GM18870 (cell line): Measurements from ENCODE around the gene FTSJ1.
"Not testable (repeated sequence)": the region's sequence is repeated elsewhere in the genome, so short reads cannot be mapped to it uniquely, and the experiment has no call there.

Experiments used
- ATAC-seq: cut with Tn5 transposase; IDR thresholded peaks from one replicate; pipeline ENCODE4 v1.9.1; 2021; ENCODE audit warnings: moderate library complexity; ENCODE audit not compliant: unreplicated experiment

FTSJ1 gene

DNA sequence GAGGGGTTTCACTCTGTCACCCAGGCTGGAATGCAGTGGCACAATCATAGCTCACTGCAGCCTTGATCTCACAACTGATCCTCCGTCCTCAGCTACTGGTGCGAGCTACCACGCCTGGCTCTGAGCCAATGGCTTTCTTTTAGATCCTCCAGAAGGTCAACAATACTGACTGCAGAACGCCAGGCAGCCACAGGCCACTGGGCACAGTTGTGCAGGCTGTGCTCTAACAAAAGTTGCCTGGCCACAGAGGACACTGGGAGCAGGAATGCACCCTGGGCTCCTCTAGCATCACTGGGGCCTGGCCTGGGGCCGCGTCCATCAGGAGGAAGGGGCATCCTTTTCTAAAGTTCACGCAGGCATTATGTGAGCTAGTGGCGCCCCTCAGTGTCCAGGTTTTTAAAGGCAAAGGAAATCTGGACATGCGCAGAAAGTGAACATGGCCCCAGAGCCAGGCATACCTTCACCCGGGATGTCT, 17.9 kb downstream of the FTSJ1 start:
- ATAC-seq, result no peak

DNA sequence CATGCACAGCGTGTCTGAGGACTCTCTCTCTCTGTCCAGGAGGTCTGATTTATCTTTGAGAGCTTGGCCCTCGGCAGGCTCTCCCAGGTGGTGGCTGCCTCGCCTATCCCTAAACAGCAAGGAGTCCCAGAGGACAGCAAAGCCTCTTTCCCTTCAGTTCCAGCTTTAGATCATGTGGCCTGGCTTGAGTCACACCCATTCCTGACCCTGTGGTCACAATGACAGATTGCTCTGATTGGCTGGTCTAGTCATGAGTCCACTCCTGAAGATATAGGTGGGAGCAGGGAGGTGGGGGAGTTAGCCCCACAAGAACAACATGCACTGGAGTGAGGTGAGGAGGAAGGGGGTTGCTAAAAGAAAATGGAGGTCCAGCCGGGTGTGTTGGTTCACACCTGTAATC, 20.7 kb downstream of the FTSJ1 start:
- ATAC-seq, result no peak

DNA sequence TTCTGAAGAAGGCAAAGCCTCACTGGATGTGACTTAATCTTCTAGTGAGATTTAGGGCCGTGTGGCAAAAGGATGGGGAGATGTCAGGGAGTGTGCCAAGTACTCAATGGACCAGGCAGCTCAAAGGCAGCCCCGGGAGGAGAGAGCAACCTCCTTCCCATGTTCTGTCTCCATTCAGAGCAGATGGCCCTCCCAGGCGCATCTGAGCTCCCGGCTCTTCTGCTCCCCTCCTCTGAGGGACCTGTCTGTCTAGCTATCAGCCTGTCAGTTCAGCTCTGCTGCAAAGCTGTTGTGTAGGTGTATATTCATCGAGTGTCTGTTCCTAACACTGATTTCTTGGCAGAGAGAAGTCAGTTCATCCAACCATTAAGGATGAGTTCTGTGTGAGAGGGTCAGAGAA, 21.9 kb downstream of the FTSJ1 start:
- ATAC-seq, result no peak

DNA sequence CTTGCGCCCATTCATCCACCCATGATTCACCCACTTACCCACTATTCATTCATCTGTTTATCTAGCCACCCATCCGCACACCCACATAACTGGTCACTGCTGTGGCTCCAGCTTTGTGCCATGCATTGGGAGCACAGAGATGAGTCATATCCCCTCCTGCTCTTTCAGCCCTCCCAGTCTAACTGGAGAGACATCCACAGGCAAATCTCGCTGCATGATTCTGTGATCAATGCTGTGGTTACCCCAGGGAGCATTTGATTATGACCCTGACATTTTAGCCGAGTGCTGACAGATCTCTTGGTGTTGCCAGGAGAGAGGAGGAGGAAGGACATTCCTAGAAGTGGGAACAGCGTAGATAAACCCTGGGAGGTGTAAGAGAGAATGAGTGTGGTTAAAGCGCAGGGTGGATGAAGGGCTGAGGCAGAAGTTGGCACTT, 22.4 kb downstream of the FTSJ1 start:
- no peak for ATAC-seq

DNA sequence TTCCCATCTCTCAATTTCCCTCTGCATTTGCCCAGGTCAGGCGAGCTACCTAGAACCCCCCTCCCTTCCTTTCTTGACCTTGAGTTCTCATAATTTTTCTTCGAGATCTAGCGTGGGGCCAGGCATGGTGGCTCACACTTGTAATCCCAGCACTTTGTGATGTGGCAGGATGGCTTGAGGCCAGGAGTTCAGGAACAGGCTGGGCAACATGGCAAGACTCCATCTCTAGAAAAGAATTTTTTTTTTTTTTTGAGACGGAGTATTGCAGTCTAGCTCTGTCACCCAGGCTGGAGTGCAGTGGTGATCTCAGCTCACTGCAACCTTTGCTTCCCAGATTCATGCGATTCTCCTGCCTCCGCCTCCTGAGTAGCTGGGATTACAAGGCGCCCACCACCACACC, 28.3 kb downstream of the FTSJ1 start:
- ATAC-seq, result no peak

DNA sequence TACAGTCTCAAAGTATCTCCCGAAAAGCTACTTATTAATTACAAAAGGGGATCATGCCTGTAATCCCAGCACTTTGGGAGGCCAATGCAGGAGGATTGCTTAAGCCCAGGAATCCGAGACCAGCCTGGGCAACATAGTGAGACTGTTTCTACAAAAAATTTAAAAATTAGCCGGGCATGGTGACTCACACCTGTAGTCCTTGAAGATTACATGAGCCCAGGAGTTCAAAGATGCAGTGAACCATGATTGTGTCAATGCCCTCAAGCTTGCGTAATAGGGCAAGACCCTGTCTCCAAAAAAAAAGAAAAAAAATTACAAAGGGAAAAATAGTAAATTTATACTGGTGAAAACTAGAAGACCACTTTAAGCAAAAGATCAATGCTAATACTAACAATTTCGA, 29.5 kb downstream of the FTSJ1 start:
- no peak for ATAC-seq

DNA sequence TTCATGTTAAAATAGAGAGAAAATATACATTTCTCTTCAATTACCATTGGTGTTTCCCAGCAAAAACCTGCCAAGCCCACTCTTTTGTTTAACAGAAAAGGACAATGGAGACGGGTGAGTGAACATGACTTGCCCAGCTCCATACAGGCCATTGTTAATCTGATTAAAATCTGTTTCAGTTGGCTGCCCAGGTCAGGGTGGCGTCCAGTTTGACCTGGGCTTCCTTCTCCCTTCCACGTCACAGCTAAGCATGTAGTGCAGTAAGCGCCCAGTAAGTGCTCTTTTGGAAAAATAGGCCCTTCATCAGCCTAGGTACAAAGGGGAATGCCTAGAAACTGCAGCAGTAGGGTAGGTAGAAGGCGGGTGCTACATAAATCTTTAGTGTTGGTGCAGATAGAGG, 31.2 kb downstream of the FTSJ1 start:
- ATAC-seq, result no peak

DNA sequence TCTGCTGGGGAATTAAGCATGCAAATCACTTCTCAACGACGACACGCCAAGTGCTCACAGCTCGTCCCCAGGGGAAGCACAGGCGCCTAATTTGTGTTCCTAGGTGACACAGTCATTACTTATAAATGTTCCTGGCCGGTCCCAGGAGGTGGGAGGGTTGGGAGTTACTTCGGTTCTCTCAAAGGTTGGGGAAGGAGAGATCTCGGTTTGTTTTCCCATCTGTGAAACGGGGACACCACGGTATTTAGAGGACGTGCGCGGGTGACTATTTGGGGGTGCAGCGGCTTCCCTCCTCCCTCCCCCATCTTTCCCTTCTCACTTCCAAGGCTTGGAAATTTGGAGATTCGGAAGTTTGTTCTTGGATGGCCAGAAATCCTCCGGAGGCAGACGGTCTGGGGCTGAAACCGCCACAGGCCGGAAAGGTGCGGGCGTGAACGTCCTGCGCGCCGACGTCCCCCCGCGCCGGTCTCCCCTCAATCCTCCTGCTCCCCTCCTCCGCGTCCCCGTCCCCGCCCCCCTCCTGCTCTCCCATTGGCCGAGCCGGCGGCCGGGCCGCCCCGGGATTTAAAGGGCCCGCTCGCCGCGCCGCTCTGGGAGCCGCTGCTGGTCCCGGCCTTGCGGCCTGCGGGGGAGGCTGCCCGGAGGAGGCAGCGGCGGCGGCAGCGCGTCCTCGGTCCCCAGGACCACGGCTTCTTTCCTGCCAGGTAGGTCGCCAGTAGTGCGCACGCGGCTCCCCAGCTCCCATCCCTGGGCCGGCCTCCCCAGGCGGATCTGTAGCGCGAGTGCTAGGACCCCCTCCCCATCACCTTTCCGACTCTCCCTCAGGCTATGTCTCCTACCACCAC, 32.6 kb downstream of the FTSJ1 start, which contains the start of gene PORCN:
PORCN (plus strand) TSS at position 593 of the 845 bp plus-strand sequence. CDS start 829 bp downstream, outside the sequence.
- no peak for ATAC-seq

DNA sequence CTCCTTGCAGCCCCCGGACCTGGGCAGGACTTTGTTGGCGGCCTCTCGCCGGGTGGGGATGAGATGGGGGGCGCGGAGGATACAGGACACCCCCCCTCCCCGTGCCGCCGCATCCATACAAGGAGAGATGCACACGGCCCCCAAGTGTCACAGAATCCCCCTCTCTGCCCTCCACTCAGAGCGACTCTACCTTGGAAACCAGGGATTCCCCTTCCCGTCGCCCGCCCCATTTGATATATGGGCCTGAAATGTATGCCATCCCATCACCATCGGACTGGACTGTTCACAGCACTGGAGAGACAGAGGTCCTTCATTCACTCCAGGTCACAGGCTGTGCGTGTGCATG, 33.2 kb downstream of the FTSJ1 start:
- ATAC-seq, result no peak

DNA sequence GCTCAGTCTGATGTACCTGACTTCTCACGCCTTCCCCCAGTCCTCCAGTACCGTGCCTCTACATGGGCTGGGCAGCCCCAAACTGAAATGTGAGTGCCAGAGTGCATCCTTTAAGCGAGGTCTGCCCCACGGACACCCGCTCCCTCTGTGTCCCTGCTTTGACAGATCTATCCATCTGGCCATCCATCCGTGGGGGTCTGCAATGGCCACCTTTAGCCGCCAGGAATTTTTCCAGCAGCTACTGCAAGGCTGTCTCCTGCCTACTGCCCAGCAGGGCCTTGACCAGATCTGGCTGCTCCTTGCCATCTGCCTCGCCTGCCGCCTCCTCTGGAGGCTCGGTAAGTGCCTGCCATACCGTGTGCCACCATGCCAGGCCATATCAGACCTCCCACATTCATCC, 33.6 kb downstream of the FTSJ1 start:
- ATAC-seq, result no peak

DNA sequence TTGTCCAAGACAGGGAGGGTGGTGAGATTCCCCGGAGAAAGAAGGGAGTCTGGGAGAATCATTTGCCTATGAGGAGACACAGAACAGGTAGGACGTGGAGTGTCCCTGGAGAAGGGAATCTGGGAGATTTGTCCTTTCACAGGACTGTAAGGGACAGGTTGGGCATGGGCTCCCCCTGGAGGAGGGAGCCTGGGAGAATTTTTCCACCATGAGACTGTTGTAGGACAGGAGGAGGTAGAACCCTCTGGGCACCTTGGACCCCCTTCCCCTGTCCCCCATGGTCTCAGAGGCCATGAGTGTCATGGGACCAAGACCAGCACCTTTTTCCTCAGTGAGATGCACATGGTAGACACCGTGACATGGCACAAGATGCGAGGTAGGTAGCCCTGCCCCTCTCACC, 35.6 kb downstream of the FTSJ1 start:
- no peak for ATAC-seq

DNA sequence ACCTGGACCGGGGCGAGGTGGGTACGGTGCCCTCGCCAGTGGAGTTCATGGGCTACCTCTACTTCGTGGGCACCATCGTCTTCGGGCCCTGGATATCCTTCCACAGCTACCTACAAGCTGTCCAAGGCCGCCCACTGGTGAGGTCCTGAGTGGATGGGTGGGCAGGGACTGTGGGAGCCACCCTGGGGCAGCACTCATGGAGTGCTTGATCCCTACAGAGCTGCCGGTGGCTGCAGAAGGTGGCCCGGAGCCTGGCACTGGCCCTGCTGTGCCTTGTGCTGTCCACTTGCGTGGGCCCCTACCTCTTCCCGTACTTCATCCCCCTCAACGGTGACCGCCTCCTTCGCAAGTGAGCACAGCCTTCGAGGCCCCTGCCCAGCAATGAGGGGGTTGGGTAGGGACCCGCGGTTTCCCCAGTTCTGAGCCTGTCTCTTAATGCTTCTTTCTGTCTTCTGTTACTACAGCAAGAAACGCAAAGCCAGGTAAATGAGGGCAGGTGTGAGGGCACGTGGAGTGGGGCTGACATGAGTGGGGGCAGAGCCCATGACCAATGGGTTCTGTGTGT, 36.5 kb downstream of the FTSJ1 start:
- ATAC-seq, result no peak

DNA sequence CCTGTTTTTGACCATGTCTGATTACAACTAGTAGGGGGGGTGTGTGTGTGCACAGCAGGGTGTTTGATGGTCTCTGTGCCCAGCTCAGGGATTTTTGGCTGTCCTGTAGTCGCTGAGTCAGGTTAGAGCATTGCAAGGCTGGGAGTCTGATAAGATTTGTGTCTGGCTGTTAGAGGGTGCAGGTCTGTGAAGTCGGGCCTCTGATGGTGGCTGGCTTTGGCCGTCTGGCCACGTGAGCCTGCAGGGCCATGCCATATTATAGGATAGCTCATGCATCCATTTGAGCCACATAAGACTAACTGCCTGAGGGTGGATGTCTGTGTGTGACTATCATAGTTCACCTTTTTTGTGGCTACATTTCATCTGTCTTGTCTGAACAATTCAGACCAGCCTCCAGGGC, 37.7 kb downstream of the FTSJ1 start:
- no peak for ATAC-seq

DNA sequence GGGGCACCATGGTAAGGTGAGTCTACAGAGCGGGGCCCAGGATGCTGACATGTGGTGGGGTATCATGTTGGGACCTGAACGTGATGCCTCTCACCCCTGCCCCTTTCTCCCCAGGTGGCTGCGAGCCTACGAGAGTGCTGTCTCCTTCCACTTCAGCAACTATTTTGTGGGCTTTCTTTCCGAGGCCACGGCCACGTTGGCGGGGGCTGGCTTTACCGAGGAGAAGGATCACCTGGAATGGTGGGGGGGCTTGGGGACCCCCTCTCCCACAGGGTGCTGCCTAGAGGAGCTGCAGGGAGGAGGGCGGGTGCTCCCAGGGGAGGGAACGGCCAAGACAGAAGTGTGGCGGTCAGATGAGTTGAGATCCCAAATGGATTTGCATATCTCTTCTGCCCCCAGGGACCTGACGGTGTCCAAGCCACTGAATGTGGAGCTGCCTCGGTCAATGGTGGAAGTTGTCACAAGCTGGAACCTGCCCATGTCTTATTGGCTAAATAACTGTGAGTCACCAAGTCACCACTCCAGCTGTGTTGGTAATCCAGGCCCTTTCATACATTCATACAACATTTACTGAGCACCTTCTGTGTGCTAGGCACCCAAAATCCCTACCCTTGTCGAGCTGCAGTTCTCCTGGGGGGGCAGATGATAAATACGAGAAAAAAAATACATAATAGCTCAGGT, 38.3 kb downstream of the FTSJ1 start:
- ATAC-seq, result no peak

DNA sequence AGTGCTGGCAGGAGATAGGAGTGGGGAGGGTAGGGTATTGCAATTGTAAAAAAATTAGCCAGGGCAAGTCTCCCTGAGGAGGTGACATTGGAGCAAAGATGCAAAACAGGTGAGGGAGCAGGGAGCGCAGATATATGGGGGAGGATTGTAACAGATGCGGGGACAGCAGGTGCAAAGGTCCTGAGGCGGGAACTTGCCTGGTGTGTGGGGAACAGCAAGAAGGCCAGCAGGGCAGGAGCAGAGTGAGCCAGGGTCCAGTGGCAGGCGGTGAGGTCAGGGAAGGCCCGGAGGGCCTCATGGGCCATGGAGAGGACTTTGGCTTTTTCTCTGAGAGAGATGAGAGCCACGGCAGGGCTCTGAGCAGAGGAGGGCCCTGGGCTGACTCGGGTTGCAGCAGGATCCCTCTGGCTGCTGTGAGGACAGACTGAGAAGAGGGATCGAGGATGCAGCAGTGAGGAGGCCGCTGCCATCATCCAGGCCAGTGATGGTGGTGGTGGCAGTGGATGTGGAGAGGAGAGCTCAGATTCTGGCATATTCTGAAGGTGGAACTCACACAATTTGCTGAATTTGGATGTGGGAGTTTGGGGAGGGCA, 39.0 kb downstream of the FTSJ1 start:
- ATAC-seq, result no peak

DNA sequence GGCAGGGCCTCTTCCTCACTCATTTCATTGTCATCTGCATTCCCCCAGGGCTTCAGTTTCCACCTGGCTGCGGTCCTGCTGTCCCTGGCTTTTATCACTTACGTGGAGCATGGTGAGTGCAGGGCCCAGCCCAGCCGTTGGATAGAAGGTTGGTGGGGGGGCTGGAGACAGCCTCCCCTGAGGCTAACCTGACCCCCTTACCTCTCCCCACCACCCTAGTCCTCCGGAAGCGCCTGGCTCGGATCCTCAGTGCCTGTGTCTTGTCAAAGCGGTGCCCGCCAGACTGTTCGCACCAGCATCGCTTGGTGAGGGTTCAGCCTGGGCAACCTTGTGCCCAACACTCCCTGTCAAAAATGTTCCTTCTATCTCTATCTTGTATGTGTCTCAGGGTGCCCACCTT, 39.8 kb downstream of the FTSJ1 start:
- ATAC-seq, result no peak

DNA sequence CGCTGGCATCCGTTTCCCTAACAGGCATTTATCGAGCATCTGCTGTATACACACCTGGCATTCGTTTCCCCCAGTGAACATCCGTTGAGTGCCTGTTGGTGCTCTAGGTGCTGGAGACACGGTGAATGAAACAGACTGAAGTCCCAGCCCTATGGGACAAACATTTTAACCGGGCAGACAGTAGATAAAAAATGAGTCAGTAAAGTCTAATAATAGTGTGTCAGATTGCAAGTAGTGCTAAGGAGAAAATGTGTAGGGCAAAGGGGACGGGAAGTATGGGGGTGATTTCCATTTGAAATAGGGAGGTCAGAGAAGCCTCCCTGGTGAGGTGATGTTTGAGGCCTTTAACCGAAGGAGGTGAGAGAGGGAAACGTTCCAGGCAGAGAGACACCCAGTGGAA, 40.3 kb downstream of the FTSJ1 start:
- ATAC-seq, result no peak

DNA sequence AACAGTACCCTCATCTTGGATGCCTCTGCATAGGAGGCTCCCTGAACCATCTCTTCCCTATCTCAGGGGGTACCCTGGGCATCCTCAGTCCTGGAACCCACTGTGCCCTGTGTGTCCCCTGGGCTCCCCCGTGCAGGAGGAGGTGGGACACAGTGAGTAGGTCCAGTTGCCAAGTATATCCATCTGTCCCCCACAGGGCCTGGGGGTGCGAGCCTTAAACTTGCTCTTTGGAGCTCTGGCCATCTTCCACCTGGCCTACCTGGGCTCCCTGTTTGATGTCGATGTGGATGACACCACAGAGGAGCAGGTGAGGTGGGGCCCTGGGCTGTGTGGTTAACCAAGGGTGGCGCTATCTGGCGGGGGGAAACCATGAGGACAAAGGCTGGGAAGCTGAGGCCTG, 41.0 kb downstream of the FTSJ1 start:
- no peak for ATAC-seq

DNA sequence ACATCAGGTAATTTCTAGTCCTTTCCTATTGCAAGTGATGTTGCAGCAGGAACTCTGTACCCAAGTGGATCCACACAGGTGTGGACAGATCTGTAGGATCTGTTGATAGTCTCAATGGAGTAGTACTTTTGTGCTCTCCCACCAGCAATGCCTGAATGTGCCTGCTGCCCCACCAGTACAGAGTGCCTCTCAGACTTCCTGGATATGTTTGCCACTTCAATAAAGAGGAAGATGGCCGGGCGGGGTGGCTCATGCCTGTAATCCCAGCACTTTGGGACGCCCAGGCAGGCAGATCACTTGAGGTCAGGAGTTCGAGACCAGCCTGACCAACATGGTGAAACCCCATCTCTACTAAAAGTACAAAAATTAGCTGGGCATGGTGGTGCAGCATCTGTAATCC, 43.5 kb downstream of the FTSJ1 start:
- ATAC-seq, result not testable (repeated sequence)

DNA sequence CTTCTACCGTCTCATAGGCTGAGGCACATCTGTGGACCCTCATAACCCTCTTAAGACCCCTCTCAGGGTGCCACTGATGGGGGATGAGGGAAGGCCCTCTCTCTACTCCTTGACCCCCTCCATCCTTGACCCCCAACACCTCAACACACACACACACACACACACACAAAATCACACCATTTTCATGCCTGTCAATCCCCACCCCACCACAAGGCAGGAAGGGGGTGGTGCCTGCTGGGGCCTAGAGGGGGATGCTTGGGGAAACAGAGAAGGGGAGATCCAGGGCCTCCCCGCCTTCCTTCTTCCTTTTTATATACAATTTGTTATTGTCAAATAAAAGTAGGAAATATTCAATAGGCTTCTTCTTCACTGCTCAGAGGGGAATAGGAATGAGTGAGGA, 44.5 kb downstream of the FTSJ1 start:
- ATAC-seq, result no peak

DNA sequence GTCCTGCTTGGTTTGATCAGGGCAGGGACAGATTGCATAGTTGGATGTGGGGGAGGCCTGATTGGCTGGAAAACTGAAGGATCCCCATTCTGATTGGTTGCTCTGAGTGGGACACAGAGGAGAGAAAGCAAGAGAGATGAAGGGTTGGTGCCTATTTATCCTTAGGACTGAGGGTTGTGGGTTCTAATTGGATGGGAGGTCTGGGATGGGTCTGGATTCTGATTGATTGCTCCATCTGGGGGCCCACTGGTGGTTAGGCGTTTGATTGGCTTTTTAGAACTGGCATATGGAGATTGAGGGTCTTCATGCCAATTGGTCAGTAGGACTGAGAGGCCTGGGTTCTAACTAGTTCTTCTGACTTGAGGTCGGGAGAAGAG, 45.0 kb downstream of the FTSJ1 start:
- no peak for ATAC-seq
